Right atrium auricular region (tissue), 2 donors: Measurements from ENCODE around the gene NTN4. TPM values are rescaled to one million over a fixed set of nuclear protein-coding genes. Genes with fewer than 3 reads are reported as not detected.
A peak's percentile ranks its signal among the peaks of the same experiment; 100 is the strongest.
"Not testable (repeated sequence)": the region's sequence is repeated elsewhere in the genome, so short reads cannot be mapped to it uniquely, and the experiment has no call there.

Experiments used
- DNase-seq: peaks from one replicate; pipeline ENCODE4 v3.0.0-alpha.2; 2019; ENCODE audit warnings: low spot score
- H3K27ac ChIP-seq, 2 donors: fragments of 200-600 bp; sonication (generic); 1 replicate in 1 of 2; 2 replicates in 1 of 2; pipeline ENCODE4 v1.5.1; 2016 to 2019
- H3K27me3 ChIP-seq, 2 donors: fragments of 200-600 bp; sonication (generic); one replicate each; pipeline versions ENCODE4 v1.5.1 to v1.6.0; 2017 to 2019
- H3K36me3 ChIP-seq: fragments of 200-600 bp; sonication (generic); one replicate; pipeline ENCODE4 v1.5.1; 2016
- H3K4me1 ChIP-seq, 2 donors: fragments of 200-600 bp; sonication (generic); one replicate each; pipeline versions ENCODE4 v1.5.1 to v1.6.0; 2017 to 2019
- H3K4me3 ChIP-seq, 2 donors: fragments of 200-600 bp; sonication (generic); 1 replicate in 1 of 2; 2 replicates in 1 of 2; pipeline ENCODE4 v1.5.1; 2017 to 2019; ENCODE audit warnings: mild to moderate bottlenecking in 1 of 2, moderate library complexity in 1 of 2
- H3K9me3 ChIP-seq, 2 donors: fragments of 200-600 bp; sonication (generic); one replicate each; pipeline ENCODE4 v1.5.1; 2019
- total RNA-seq, 2 donors: library from RNA; depleted of rRNA; stranded (reverse); fragments of >200 nt; gene quantifications; one replicate each; pipeline ENCODE4 v1.1.0, GENCODE V29; 2016
- TF ChIP-seq, protein P1 (sequence below), 2 donors: fragments of 200-600 bp; sonication (generic); IDR thresholded peaks; one replicate each; pipeline ENCODE4 v1.5.1; 2019; ENCODE audit warnings: antibody characterized with exemption in 2 of 2

Gene NTN4
- total RNA-seq, 2 donors from 2014 or later = 69.0 to 85.3 TPM

- no peaks in the 10 kb centered on the region for H3K9me3 ChIP-seq
- H3K4me3 ChIP-seq = no peak overlapping the region
- TF ChIP-seq, protein P1, sequence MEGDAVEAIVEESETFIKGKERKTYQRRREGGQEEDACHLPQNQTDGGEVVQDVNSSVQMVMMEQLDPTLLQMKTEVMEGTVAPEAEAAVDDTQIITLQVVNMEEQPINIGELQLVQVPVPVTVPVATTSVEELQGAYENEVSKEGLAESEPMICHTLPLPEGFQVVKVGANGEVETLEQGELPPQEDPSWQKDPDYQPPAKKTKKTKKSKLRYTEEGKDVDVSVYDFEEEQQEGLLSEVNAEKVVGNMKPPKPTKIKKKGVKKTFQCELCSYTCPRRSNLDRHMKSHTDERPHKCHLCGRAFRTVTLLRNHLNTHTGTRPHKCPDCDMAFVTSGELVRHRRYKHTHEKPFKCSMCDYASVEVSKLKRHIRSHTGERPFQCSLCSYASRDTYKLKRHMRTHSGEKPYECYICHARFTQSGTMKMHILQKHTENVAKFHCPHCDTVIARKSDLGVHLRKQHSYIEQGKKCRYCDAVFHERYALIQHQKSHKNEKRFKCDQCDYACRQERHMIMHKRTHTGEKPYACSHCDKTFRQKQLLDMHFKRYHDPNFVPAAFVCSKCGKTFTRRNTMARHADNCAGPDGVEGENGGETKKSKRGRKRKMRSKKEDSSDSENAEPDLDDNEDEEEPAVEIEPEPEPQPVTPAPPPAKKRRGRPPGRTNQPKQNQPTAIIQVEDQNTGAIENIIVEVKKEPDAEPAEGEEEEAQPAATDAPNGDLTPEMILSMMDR (IDR thresholded peaks at IDR 0.05) = no peak
- no peaks in the 10 kb centered on the region for H3K27me3 ChIP-seq
- no peak for DNase-seq
- H3K36me3 ChIP-seq = no peaks in the 10 kb centered on the region
- H3K4me1 ChIP-seq = peaks cover 0 to 9% of the 10 kb centered on the region in 2 donors
- no peak overlapping the region for H3K27ac ChIP-seq
Observed at GRCh38 chr12:95621725-95622124, 168.8 kb downstream of the NTN4 start.

DNA sequence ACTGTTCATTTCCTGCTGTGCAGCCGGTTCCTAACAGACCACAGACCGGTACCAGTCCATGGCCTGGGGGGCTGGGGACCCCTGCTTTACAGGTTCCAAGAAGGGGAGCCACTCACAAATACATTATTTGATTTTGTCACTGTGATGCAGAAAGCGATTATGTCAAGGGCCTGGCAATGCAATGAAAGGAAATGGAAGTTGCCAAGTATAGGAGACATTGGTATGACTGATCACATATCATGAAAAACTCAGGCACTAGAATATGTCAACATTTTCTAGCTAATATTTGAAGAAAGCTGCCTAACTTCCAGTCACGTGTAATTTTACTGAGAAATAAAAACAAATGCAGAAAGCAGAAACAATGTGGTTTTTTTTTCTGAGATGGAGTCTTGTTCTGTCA, 170.4 kb downstream of the NTN4 start:
- Histone ChIP-seq H3K36me3 (no peaks in the 10 kb centered on the region), H3K27me3 (no peaks in the 10 kb centered on the region), H3K4me3 (no peak overlapping the region), H3K9me3 (no peaks in the 10 kb centered on the region), H3K4me1 (peaks cover 0 to 7% of the 10 kb centered on the region in 2 donors), H3K27ac (no peak overlapping the region)
- TF ChIP-seq, protein P1 (IDR thresholded peaks at IDR 0.05) = no peak
- no peak for DNase-seq

GRCh38 chr12:95616470-95616869, 174.1 kb downstream of the NTN4 start:
- not testable (repeated sequence) for H3K27ac ChIP-seq, H3K4me3 ChIP-seq, H3K9me3 ChIP-seq, H3K36me3 ChIP-seq, H3K4me1 ChIP-seq, DNase-seq, H3K27me3 ChIP-seq

DNA sequence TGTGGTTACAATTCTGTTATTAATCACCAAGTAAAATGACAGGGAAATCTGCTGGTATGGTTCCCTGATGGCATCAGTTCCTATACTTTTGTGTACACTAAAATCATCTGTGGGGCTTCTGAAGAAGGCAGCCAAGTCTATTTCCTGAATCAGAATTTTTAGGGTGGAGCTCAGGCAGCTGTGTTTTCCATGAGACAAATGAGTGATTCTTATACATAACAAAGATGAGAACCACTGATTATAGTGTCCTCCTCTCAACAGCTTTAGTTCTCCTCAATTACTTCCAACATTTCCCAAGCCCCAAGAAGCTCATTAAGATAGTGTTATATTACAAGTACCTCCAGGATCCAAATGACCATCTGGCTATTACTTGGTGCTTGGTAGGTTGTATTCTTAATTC, 174.8 kb downstream of the NTN4 start:
- TF ChIP-seq, protein P1 (IDR thresholded peaks at IDR 0.05) = no peak
- Histone ChIP-seq H3K9me3 (no peaks in the 10 kb centered on the region), H3K36me3 (no peaks in the 10 kb centered on the region), H3K27ac (peak overlapping the region in 1 of 2 donors; percentile 36), H3K4me3 (no peak overlapping the region), H3K4me1 (peaks cover 0 to 5% of the 10 kb centered on the region in 2 donors), H3K27me3 (no peaks in the 10 kb centered on the region)
- DNase-seq = no peak

- Histone ChIP-seq H3K4me1 (peaks cover 0 to 5% of the 10 kb centered on the region in 2 donors), H3K4me3 (no peak overlapping the region), H3K36me3 (no peaks in the 10 kb centered on the region), H3K27ac (peak overlapping the region; percentile 26 to 36), H3K9me3 (no peaks in the 10 kb centered on the region), H3K27me3 (no peaks in the 10 kb centered on the region)
- TF ChIP-seq, protein P1 (IDR thresholded peaks at IDR 0.05) = no peak
- DNase-seq = no peak
Observed at GRCh38 chr12:95614390-95614982, 176.1 kb downstream of the NTN4 start.

GRCh38 chr12:95613021-95613420, 177.5 kb downstream of the NTN4 start:
- Histone ChIP-seq H3K9me3 (no peaks in the 10 kb centered on the region), H3K27me3 (no peaks in the 10 kb centered on the region), H3K36me3 (no peaks in the 10 kb centered on the region), H3K27ac (no peak overlapping the region), H3K4me3 (no peak overlapping the region), H3K4me1 (peaks cover 0 to 14% of the 10 kb centered on the region in 2 donors)
- TF ChIP-seq, protein P1 (IDR thresholded peaks at IDR 0.05) = no peak
- no peak for DNase-seq
